OCI-LY7 (cell line): ENCODE data around the gene SLC25A11. TPM values are rescaled to one million over a fixed set of nuclear protein-coding genes. Genes with fewer than 3 reads are reported as not detected.

Experiments used
- BruUV-seq: library from RNA; stranded (reverse); fragments of 400-500 nt; replicated peaks from 2 replicates; lab custom pipeline; 2021; lab: Mats Ljungman, UMichigan
- CTCF ChIA-PET: fragments of 300-600 bp; sonication (Branson Sonifier 250); formaldehyde crosslinking; loops from one replicate; lab custom pipeline; 2022; ENCODE audit warnings: antibody characterized with exemption; ENCODE audit not compliant: unreplicated experiment; lab: Charles Lee
- POLR2A ChIA-PET: fragments of 300-600 bp; sonication (Branson Sonifier 250); formaldehyde crosslinking; loops from one replicate; lab custom pipeline; 2022; ENCODE audit warnings: antibody characterized with exemption; lab: Charles Lee
- DNase-seq: peaks from one replicate; pipeline ENCODE4 v3.0.0-alpha.2; 2015; ENCODE audit warnings: low spot score
- H2AFZ ChIP-seq: fragments of 200-600 bp; sonication (generic), shearing (Covaris generic); 2 replicates; pipeline ENCODE4 v1.6.1; 2014; ENCODE audit warnings: mild to moderate bottlenecking, antibody characterized with exemption, low read length, moderate library complexity
- H3K27ac ChIP-seq: fragments of 200-600 bp; sonication (generic); 2 replicates; pipeline ENCODE4 v1.5.1; 2014; ENCODE audit warnings: mixed run types, low read depth, mild to moderate bottlenecking, moderate library complexity, low read length, inconsistent platforms; ENCODE audit not compliant: poor library complexity, severe bottlenecking
- H3K36me3 ChIP-seq: fragments of 200-600 bp; sonication (generic); 2 replicates; pipeline ENCODE4 v1.6.1; 2014; ENCODE audit warnings: mild to moderate bottlenecking, antibody characterized with exemption, low read length, moderate library complexity, mixed read lengths; ENCODE audit not compliant: insufficient read depth
- H3K4me1 ChIP-seq: fragments of 200-600 bp; sonication (generic); 2 replicates; pipeline ENCODE4 v1.5.1; 2014; ENCODE audit warnings: mild to moderate bottlenecking, low read length; ENCODE audit not compliant: insufficient read depth, poor library complexity, severe bottlenecking
- H3K4me2 ChIP-seq: fragments of 200-600 bp; sonication (generic); 2 replicates; pipeline ENCODE4 v1.6.1; 2014; ENCODE audit warnings: mild to moderate bottlenecking, low read length
- H3K4me3 ChIP-seq: fragments of 200-600 bp; sonication (generic); 2 replicates; pipeline ENCODE4 v1.5.1; 2014; ENCODE audit warnings: mild to moderate bottlenecking, low read depth, low read length; ENCODE audit not compliant: poor library complexity, severe bottlenecking
- H3K79me2 ChIP-seq: fragments of 200-600 bp; sonication (generic); 2 replicates; pipeline ENCODE4 v1.6.1; 2016; ENCODE audit warnings: low read depth, mild to moderate bottlenecking, low read length, moderate library complexity, mixed read lengths; ENCODE audit not compliant: insufficient read depth
- H3K9me2 ChIP-seq: fragments of 200-600 bp; sonication (generic); 2 replicates; pipeline ENCODE4 v1.6.1; 2016; ENCODE audit warnings: mild to moderate bottlenecking, low read length, mixed read lengths; ENCODE audit not compliant: insufficient read depth
- H3K9me3 ChIP-seq: fragments of 200-600 bp; sonication (generic); 2 replicates; pipeline ENCODE4 v1.6.1; 2014; ENCODE audit warnings: mild to moderate bottlenecking, mixed run types, low read length, mixed read lengths
- H4K20me1 ChIP-seq: fragments of 200-600 bp; sonication (generic); 2 replicates; pipeline ENCODE4 v1.6.1; 2014; ENCODE audit warnings: mild to moderate bottlenecking, antibody characterized with exemption, low read length, moderate library complexity, mixed read lengths; ENCODE audit not compliant: insufficient read depth
- EZH2phosphoT487 ChIP-seq: fragments of 200-600 bp; sonication (generic); IDR thresholded peaks from 2 replicates; pipeline ENCODE4 v1.6.1; 2018; ENCODE audit warnings: low read depth, borderline replicate concordance, mild to moderate bottlenecking, mixed run types, antibody characterized with exemption, low read length, moderate library complexity, mixed read lengths
- intact Hi-C: fragments of 100-400 bp; cut with micrococcal nuclease; formaldehyde crosslinking; loops from one replicate; pipeline ENCODE4 v1.10.0; 2022; ENCODE audit not compliant: unreplicated experiment
- total RNA-seq, 2 experiments: library from RNA; depleted of rRNA in 1 of 2; stranded (reverse); fragments of >200 nt in 1 of 2; shearing (Covaris generic) in 1 of 2; gene quantifications; 2 replicates each; pipeline ENCODE4 v1.2.3, GENCODE V29; 2014 to 2022
- TF ChIP-seq, protein P1 (sequence below): fragments of 200-600 bp; sonication (generic); conservative IDR thresholded peaks from 2 replicates; pipeline ENCODE4 v1.5.1; 2014; ENCODE audit warnings: mild to moderate bottlenecking, antibody characterized with exemption, low read length, moderate library complexity, mixed read lengths

The SLC25A11 gene
- total RNA-seq, 2 experiments from 2014 or later: 68.2 to 80.6 TPM

DNA sequence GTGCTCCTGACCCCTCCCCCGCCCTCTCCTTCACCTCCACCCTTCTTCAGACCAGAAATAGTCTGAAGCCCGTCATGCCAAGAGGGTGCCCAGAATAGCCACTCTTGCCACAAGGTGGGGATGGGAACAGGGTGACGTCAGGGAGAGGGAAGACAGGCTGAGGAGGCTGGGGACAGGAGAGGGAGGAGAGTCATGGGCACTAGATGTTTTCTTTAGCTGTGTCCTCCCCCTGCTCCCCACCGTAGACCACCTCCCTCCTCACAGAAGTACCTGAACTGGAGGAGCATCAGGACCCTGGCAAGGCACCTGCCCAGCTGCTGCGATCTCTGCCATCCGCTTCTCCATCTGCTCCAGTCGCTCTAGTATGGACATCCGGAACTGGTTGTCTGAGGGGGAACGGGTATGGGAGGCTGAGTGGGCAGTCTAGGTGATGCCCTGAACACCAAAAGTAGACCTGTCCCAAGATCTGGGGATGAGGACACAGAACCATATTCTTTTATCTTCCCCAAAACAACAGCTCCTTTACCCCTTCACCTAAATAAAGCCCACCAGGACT, 34.3 kb upstream of the SLC25A11 start:
- Histone ChIP-seq H2AFZ (no peak overlapping the region), H3K4me1 (peaks cover 9% of the 10 kb centered on the region), H4K20me1 (no peaks in the 10 kb centered on the region), H3K4me3 (no peak overlapping the region), H3K4me2 (no peak overlapping the region), H3K9me3 (no peaks in the 10 kb centered on the region), H3K9me2 (no peaks in the 10 kb centered on the region), H3K79me2 (no peaks in the 10 kb centered on the region), H3K27ac (no peak overlapping the region), H3K36me3 (peaks cover 50% of the 10 kb centered on the region)
- ChIA-PET POLR2A (interaction anchor here (0.5 kb wide), 1 partner anchor 21 kb away, joined by 3 read pairs; no protein-coding TSS in a partner anchor), CTCF (no interaction called here)
- no TSS peak for BruUV-seq
- intact Hi-C loops: no loop called here
- no peak for DNase-seq
- TF ChIP-seq EZH2phosphoT487: no peak
- TF ChIP-seq, protein P1, sequence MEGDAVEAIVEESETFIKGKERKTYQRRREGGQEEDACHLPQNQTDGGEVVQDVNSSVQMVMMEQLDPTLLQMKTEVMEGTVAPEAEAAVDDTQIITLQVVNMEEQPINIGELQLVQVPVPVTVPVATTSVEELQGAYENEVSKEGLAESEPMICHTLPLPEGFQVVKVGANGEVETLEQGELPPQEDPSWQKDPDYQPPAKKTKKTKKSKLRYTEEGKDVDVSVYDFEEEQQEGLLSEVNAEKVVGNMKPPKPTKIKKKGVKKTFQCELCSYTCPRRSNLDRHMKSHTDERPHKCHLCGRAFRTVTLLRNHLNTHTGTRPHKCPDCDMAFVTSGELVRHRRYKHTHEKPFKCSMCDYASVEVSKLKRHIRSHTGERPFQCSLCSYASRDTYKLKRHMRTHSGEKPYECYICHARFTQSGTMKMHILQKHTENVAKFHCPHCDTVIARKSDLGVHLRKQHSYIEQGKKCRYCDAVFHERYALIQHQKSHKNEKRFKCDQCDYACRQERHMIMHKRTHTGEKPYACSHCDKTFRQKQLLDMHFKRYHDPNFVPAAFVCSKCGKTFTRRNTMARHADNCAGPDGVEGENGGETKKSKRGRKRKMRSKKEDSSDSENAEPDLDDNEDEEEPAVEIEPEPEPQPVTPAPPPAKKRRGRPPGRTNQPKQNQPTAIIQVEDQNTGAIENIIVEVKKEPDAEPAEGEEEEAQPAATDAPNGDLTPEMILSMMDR: no peak

DNA sequence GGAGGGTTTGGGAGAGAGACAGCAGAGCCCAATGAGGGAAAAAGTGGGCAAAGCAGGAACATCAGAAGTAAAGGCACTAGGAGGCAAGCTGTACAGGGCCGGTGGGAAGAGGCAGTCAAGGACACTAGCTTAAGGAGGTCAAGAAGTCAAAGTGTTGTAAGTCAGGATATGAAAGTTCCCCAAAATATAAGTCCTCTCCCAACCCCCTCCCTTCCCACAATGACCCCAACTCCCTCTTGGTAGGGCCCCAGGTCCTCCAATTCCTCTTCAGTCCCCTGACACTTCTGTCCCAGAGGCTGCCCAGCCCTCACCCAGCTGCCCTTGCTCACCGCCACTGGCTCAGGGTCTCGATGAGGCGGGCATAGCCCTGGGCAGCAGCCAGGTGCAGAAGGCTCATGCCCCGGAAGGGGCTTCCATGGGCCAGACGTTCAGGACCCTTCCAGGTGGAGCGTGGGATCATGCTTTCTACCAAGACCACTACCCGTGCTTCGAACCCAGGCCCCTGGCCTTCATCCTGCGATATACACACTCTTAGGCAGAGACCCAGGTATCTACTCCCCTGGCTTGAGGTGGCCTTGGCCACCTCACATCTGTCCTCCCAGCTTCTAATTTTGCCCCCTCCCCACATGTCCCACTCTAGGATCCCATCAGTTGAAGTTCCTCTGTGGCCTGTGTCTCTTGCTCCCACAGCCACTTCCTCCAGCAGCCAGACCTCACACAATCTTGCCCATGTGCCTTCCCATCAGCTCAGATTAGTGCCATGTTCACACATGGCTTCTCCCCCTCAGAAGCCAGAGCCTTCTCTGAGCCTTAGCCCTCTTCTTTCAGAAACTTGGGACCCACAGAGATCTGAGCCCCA, 33.6 kb upstream of the SLC25A11 start:
- H3K36me3 ChIP-seq: peaks cover 44% of the 10 kb centered on the region
- H3K9me3 ChIP-seq: no peaks in the 10 kb centered on the region
- no peak for DNase-seq
- TF ChIP-seq, protein P1: no peak
- no peak for TF ChIP-seq EZH2phosphoT487
- intact Hi-C loops: no loop called here
- BruUV-seq: no TSS peak
- no peak overlapping the region for H3K4me3 ChIP-seq
- ChIA-PET CTCF (no interaction called here), POLR2A (interaction anchor here (0.5 kb wide), 1 partner anchor 21 kb away, joined by 3 read pairs; no protein-coding TSS in a partner anchor)
- peaks cover 3% of the 10 kb centered on the region; the same call in 1 of the 2 replicates for H3K79me2 ChIP-seq
- no peak overlapping the region for H3K4me2 ChIP-seq
- H3K9me2 ChIP-seq: no peaks in the 10 kb centered on the region
- no peak overlapping the region for H3K27ac ChIP-seq
- no peak overlapping the region for H2AFZ ChIP-seq
- H3K4me1 ChIP-seq: peaks cover 10% of the 10 kb centered on the region
- H4K20me1 ChIP-seq: no peaks in the 10 kb centered on the region

DNA sequence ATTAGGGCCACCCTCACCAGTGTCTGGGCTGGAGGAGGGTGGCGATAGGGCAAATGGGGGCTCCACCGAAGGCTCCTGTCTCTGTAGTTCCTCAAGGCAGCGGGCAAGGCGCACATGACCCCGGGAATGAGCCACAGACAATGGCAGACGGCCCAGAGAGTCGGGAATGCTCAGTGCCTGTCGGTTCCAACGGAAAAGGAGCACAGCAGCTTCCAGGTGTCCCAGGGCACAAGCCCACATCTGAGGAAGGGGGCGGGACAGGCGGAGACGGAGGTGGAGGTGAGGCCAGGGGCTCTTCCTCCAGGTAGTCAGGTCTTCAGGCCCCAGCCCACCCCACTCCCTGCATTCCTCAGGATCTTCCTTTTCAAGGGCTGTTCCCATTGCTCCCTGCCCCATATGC, 32.9 kb upstream of the SLC25A11 start:
- Histone ChIP-seq H3K27ac (no peak overlapping the region), H3K79me2 (peaks cover 8% of the 10 kb centered on the region; the same call in 1 of the 2 replicates), H3K9me2 (no peaks in the 10 kb centered on the region), H4K20me1 (no peaks in the 10 kb centered on the region), H3K4me2 (no peak overlapping the region), H3K4me1 (peaks cover 14% of the 10 kb centered on the region), H3K4me3 (no peak overlapping the region), H2AFZ (no peak overlapping the region), H3K9me3 (no peaks in the 10 kb centered on the region), H3K36me3 (peaks cover 37% of the 10 kb centered on the region)
- BruUV-seq: TSS peak; percentile 57
- intact Hi-C loops: no loop called here
- TF ChIP-seq, protein P1: no peak
- no peak for TF ChIP-seq EZH2phosphoT487
- ChIA-PET CTCF (no interaction called here), POLR2A (no interaction called here)
- DNase-seq: no peak
